Fibroblast of villous mesenchyme (primary cell): Measurements from ENCODE around the gene ATP9A. TPM values are rescaled to one million over a fixed set of nuclear protein-coding genes. Genes with fewer than 3 reads are reported as not detected.
A peak's percentile ranks its signal among the peaks of the same experiment; 100 is the strongest.

Source experiments
- DNase-seq: peaks from one replicate; pipeline ENCODE4 v3.0.0-alpha.2; 2010; ENCODE audit warnings: low read depth
- H3K4me3 ChIP-seq: 2 replicates; pipeline ENCODE4 v1.5.1; 2011; ENCODE audit warnings: low read depth, mild to moderate bottlenecking, low read length
- CTCF ChIP-seq: IDR thresholded peaks from 2 replicates; pipeline ENCODE4 v1.5.1; 2012; ENCODE audit warnings: low read depth, mild to moderate bottlenecking, low read length; ENCODE audit not compliant: insufficient read depth
- total RNA-seq: library from RNA; depleted of rRNA; stranded (reverse); fragments of >200 nt; gene quantifications from 2 replicates; pipeline ENCODE4 v1.2.3, GENCODE V29; 2012

ATP9A gene
- total RNA-seq, 1 donor: 6.9 TPM

GRCh38 chr20:51734876-51735720 is 33.1 kb downstream of the ATP9A start:
- no peak for TF ChIP-seq CTCF
- no peak overlapping the region for H3K4me3 ChIP-seq
- DNase-seq: no peak

- no peak overlapping the region for H3K4me3 ChIP-seq
- DNase-seq: no peak
- no peak for TF ChIP-seq CTCF
Observed at GRCh38 chr20:51733070-51733469, 35.1 kb downstream of the ATP9A start.

- no peak overlapping the region for H3K4me3 ChIP-seq
- no peak for TF ChIP-seq CTCF
Observed at GRCh38 chr20:51732096-51732791, 35.9 kb downstream of the ATP9A start.

GRCh38 chr20:51731731-51732095 is 36.5 kb downstream of the ATP9A start:
- DNase-seq: peak; percentile 10
- no peak for TF ChIP-seq CTCF
- no peak overlapping the region for H3K4me3 ChIP-seq

More at GRCh38 chr20:51732096-51732791, 35.9 kb downstream of the ATP9A start:
- peak; percentile 32 for DNase-seq

GRCh38 chr20:51729771-51730170 is 38.4 kb downstream of the ATP9A start:
- H3K4me3 ChIP-seq: no peak overlapping the region
- TF ChIP-seq CTCF: no peak
- no peak for DNase-seq

GRCh38 chr20:51728737-51729136 is 39.5 kb downstream of the ATP9A start:
- H3K4me3 ChIP-seq: no peak overlapping the region
- no peak for DNase-seq
- no peak for TF ChIP-seq CTCF
